ENCODE measurements around the gene KCNG4. TPM values are rescaled to one million over a fixed set of nuclear protein-coding genes. Genes with fewer than 3 reads are reported as not detected.

The KCNG4 gene
- total and polyA plus RNA-seq, 7 experiments from 2014 or later, result not detected

DNA sequence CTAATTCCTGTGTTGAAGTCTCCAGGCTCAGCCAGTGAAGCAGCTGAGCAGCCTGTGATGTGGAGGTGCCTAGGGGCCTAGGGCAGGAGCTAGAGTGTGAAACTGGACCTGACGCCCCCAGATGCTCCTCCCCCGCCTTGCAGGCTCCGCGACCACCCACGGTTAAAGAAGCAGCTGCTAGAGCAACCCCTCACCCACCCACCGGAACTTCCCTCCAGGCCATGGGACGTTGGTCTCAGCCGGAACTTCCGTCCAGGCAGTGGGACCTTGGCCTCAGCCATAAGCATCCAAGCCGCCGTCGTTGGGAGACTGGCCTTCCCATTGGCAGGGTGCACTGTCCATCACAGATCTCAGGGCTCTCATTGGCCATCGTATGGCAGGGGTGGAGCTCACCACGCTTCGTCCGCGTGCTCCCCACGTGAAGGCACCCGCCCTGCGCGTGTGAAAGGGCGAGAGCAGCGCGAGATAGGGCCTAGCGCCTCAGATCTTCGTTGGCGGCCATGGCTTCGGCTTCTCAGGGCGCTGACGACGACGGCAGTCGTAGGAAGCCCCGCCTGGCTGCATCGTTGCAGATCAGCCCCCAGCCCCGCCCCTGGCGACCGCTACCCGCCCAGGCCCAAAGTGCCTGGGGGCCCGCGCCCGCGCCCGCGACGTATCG lies 49.0 kb downstream of the KCNG4 start, which contains the start of gene ADAD2:
ADAD2 (plus strand) TSS at position 427 of the 658 bp plus-strand sequence; CDS start at position 501, 74 bp downstream.
- CTCF ChIA-PET, result no interaction called here
- peaks cover 0 to 22% of the 10 kb centered on the region in 2 donors for H3K4me1 ChIP-seq (ENCODE audit: control insufficient read depth in 2 of 2, insufficient read depth in 2 of 2, low read length in 2 of 2)
- H3K36me3 Mint-ChIP-seq, result no peaks in the 10 kb centered on the region
- H3K36me3 ChIP-seq (ENCODE audit: control insufficient read depth in 2 of 3, insufficient read depth in 3 of 3, low read length in 3 of 3), result peaks cover 0 to 5% (median 0%) of the 10 kb centered on the region in 3 experiments
- H3K27me3 Mint-ChIP-seq, result no peaks in the 10 kb centered on the region
- H3K4me3 Mint-ChIP-seq, result no peak within 1 kb of the TSS
- peaks cover 20 to 30% (median 25%) of the 10 kb centered on the region in 7 donors for H3K4me1 Mint-ChIP-seq
- POLR2A ChIA-PET, result interaction anchor here (0.6 kb wide), 1 partner anchor 74 kb away, joined by 3 read pairs; no protein-coding TSS in a partner anchor
- no peak within 1 kb of the TSS for H3K4me3 ChIP-seq (ENCODE audit: low read length)
- ATAC-seq (no peak), DNase-seq (no peak)
- no peak within 1 kb of the TSS for H3K27ac ChIP-seq (ENCODE audit: low read depth, low read length)
- no peaks in the 10 kb centered on the region for H3K9me3 Mint-ChIP-seq
- no peaks in the 10 kb centered on the region for H3K9me3 ChIP-seq (ENCODE audit: control insufficient read depth in 2 of 3, low read length in 3 of 3)
- H3K27me3 ChIP-seq (ENCODE audit: control insufficient read depth in 2 of 2, insufficient read depth in 2 of 2, low read length in 2 of 2), result no peaks in the 10 kb centered on the region
- H3K27ac Mint-ChIP-seq, result no peak within 1 kb of the TSS
- intact Hi-C loops (cut with micrococcal nuclease), result loop anchor here in 1 of 2 donors (5.0 kb wide), 1 partner anchor 426 kb away; the partner anchor contains the start of gene COTL1

DNA sequence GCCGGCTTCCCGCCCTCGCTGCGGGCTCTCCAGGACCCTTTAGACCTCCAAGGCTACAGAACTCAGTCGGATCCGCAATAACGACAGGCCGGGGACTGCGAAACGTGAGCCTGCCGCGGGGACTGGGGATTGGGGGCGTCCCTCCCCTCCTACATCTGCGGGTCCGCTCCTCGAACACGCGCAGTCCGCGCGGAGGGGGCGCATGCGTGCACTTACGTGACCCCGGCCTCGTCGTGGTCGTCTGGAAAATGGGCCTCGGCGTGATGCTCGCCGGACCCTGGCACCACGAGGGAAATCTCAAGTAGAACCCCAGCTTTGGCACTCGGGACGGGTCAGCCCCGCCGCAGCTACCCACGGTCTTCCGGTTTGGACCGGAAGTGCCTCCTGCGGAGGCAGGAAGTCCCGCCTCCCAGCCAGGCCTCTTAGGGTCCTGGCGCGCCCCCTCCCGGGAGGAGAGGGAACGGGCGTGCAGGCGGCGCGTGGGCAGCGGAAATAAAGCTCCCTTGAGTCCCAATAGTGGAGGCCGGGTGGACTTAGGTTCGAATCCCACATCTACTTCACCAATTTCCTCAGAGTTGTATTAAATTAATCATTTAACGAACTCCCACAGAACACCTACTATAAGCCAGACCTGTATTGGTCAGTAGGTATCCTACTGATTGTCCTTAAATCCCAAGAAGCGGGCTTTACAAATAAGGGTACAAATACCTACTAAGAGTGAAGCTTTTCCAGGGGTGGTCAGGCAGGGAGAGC lies 53.0 kb downstream of the KCNG4 start, which contains the start of gene TAF1C:
TAF1C (minus strand) TSS at position 373 of the 753 bp plus-strand sequence. CDS start 2,069 bp downstream, outside the sequence.
- peak within 1 kb of the TSS; percentile 89 to 94 (median 92) for H3K4me3 Mint-ChIP-seq
- POLR2A ChIA-PET, result interaction anchor here (0.8 to 1.2 kb wide), 4 partner anchors 49 to 304 kb away, joined by 3 to 6 read pairs (median 3); partner anchors contain the start of gene MBTPS1
- no peaks in the 10 kb centered on the region for H3K9me3 Mint-ChIP-seq

DNA sequence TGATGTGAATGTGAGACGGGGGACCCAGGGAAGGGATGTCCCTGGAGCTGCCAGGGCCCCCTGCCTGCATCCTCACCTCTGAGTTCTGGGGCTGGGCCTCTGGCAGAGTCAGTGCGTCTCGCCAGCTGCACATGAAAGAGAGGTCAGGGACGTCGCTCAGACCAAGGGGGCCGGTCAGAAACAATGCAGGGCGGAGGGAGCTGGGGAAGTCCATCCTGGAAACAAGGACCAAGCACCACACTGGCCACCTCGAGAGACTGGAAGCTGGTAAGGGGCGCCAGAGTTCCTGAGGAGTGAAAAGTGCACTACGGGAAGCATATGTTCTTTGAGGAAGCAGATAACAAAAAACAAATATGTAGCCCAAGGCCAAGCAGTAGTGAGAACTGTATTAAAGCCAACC lies 55.0 kb downstream of the KCNG4 start:
- Mint-ChIP-seq H3K9me3 (no peaks in the 10 kb centered on the region), H3K27ac (peak overlapping the region in 7 of 9 donors; percentile 24 to 95 (median 87)), H3K27me3 (no peaks in the 10 kb centered on the region), H3K36me3 (peaks cover 0 to 23% (median 5%) of the 10 kb centered on the region in 5 donors), H3K4me1 (peaks cover 22 to 29% (median 25%) of the 10 kb centered on the region in 7 donors), H3K4me3 (peak overlapping the region; percentile 74 to 94 (median 92))
- no peak overlapping the region for H3K4me3 ChIP-seq (ENCODE audit: low read length)
- no peaks in the 10 kb centered on the region for H3K27me3 ChIP-seq (ENCODE audit: control insufficient read depth in 2 of 2, insufficient read depth in 2 of 2, low read length in 2 of 2)
- POLR2A ChIA-PET, result no interaction called here
- DNase-seq, result no peak
- intact Hi-C loops (cut with micrococcal nuclease), result loop anchor here (5.0 to 10.0 kb wide), 3 partner anchors 287 to 843 kb away; partner anchors contain the start of genes MEAK7 (in 2 of the 2), KIAA0513 (in 1 of the 2) and MLYCD (in 1 of the 2)
- H3K4me1 ChIP-seq (ENCODE audit: control insufficient read depth in 2 of 2, insufficient read depth in 2 of 2, low read length in 2 of 2), result peaks cover 0 to 6% of the 10 kb centered on the region in 2 donors
- peaks cover 0 to 58% (median 9%) of the 10 kb centered on the region in 3 experiments for H3K36me3 ChIP-seq (ENCODE audit: control insufficient read depth in 2 of 3, insufficient read depth in 3 of 3, low read length in 3 of 3)
- H3K9me3 ChIP-seq (ENCODE audit: control insufficient read depth in 2 of 3, low read length in 3 of 3), result no peaks in the 10 kb centered on the region
- CTCF ChIA-PET, result interaction anchor here (1.4 kb wide), 1 partner anchor 10 kb away, joined by 4 read pairs; no protein-coding TSS in a partner anchor
- no peak overlapping the region for H3K27ac ChIP-seq (ENCODE audit: low read depth, low read length)
- ATAC-seq, result no peak

More for the DNA sequence above, 53.0 kb downstream of the KCNG4 start, which contains the start of gene TAF1C:
- Histone ChIP-seq H3K4me3 (ENCODE audit: low read length) (peak within 1 kb of the TSS; percentile 91), H3K4me1 (ENCODE audit: control insufficient read depth in 2 of 2, insufficient read depth in 2 of 2, low read length in 2 of 2) (peaks cover 0 to 6% of the 10 kb centered on the region in 2 donors), H3K36me3 (ENCODE audit: control insufficient read depth in 2 of 3, insufficient read depth in 3 of 3, low read length in 3 of 3) (peaks cover 0 to 37% (median 9%) of the 10 kb centered on the region in 3 experiments), H3K27me3 (ENCODE audit: control insufficient read depth in 2 of 2, insufficient read depth in 2 of 2, low read length in 2 of 2) (no peaks in the 10 kb centered on the region), H3K9me3 (ENCODE audit: control insufficient read depth in 2 of 3, low read length in 3 of 3) (no peaks in the 10 kb centered on the region), H3K27ac (ENCODE audit: low read depth, low read length) (peak within 1 kb of the TSS; percentile 80)
- ATAC-seq, result peak; percentile 99
- Mint-ChIP-seq H3K27me3 (no peaks in the 10 kb centered on the region), H3K36me3 (peaks cover 0 to 17% (median 5%) of the 10 kb centered on the region in 5 donors), H3K27ac (peak within 1 kb of the TSS; percentile 78 to 95 (median 91)), H3K4me1 (peaks cover 22 to 29% (median 25%) of the 10 kb centered on the region in 7 donors)
- intact Hi-C loops (cut with micrococcal nuclease), result loop anchor here (1.0 to 10.0 kb wide), 12 partner anchors 42 to 840 kb away; partner anchors contain the start of genes DNAAF1 (in 2 of the 2), HSBP1 (in 2 of the 2), HSDL1 (in 2 of the 2) and MBTPS1 (in 2 of the 2)
- CTCF ChIA-PET, result interaction anchor here (0.5 to 1.4 kb wide), 9 partner anchors 70 to 1430 kb away, joined by 3 to 31 read pairs (median 3); partner anchors contain the start of gene MBTPS1
- peak; percentile 81 to 94 (median 87) for DNase-seq

DNA sequence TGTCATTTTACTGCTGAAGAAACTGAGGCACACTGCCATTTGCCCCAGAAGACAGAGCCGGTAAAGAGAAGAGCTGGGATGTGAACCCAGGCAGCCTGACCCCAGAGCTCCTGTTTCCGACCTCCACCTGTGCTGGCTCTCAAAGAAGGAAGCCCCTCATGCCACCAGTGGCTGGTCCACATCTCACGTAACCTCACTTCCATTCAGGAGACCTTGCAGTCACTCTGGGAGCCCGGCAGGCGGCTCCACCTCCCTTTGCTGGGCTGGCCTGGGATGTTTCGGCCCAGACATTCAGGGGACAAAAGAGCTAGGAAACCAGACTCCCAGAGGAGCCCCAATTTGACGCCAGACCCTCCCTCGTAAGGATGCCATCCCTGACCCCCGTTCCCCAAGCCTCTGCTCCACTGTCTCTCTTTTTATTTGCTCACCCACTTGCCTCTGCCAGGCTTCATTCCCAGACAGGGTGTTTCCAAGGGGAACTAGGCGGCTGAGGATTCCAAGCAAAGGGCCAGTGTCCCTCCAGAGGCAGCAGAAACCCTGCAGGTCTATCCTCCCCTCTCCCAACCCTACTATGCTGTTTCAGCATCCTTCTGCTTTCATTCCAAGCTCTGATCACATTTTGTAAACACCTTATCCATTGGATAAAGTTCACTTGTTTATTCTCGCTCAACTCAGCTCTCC lies 55.8 kb downstream of the KCNG4 start:
- no peak overlapping the region for H3K4me3 ChIP-seq (ENCODE audit: low read length)
- no peak overlapping the region for H3K27ac ChIP-seq (ENCODE audit: low read depth, low read length)
- peaks cover 22 to 29% (median 25%) of the 10 kb centered on the region in 7 donors for H3K4me1 Mint-ChIP-seq
- H3K4me1 ChIP-seq (ENCODE audit: control insufficient read depth in 2 of 2, insufficient read depth in 2 of 2, low read length in 2 of 2), result peaks cover 0 to 6% of the 10 kb centered on the region in 2 donors
- no peaks in the 10 kb centered on the region for H3K27me3 Mint-ChIP-seq
- no peaks in the 10 kb centered on the region for H3K9me3 ChIP-seq (ENCODE audit: control insufficient read depth in 2 of 3, low read length in 3 of 3)
- H3K36me3 ChIP-seq (ENCODE audit: control insufficient read depth in 2 of 3, insufficient read depth in 3 of 3, low read length in 3 of 3), result peaks cover 0 to 65% (median 9%) of the 10 kb centered on the region in 3 experiments
- peak overlapping the region in 3 of 10 donors; percentile 4 to 16 (median 15) for H3K4me3 Mint-ChIP-seq
- peaks cover 0 to 23% (median 5%) of the 10 kb centered on the region in 5 donors for H3K36me3 Mint-ChIP-seq
- no peaks in the 10 kb centered on the region for H3K27me3 ChIP-seq (ENCODE audit: control insufficient read depth in 2 of 2, insufficient read depth in 2 of 2, low read length in 2 of 2)
- H3K27ac Mint-ChIP-seq, result peak overlapping the region in 3 of 9 donors; percentile 32 to 62 (median 33)
- no peaks in the 10 kb centered on the region for H3K9me3 Mint-ChIP-seq
- POLR2A ChIA-PET, result no interaction called here
- CTCF ChIA-PET, result interaction anchor here (1.4 kb wide), 1 partner anchor 9 kb away, joined by 4 read pairs; no protein-coding TSS in a partner anchor
- intact Hi-C loops (cut with micrococcal nuclease), result loop anchor here (10.0 kb wide), 1 partner anchor 321 kb away; the partner anchor contains the start of gene MEAK7 (in 2 of the 2)
- no peak for ATAC-seq
- no peak for DNase-seq

DNA sequence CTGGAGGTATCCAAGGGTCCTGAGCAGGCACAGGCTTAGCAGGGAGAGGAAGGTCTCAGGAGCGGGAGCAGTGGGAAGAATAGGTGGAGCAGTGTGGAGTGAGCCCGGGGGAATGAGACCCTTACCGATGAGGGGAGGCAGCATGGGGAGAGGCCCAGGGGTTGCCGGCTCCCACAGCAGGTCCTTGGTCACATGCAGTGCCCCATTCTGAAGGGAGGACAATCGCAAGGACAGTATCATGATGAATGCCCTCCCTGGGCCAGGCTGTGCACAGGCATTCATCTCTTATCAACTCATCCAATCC lies 56.3 kb downstream of the KCNG4 start:
- Mint-ChIP-seq H3K9me3 (no peaks in the 10 kb centered on the region), H3K36me3 (peaks cover 0 to 23% (median 5%) of the 10 kb centered on the region in 5 donors), H3K27me3 (no peaks in the 10 kb centered on the region), H3K4me1 (peaks cover 22 to 29% (median 25%) of the 10 kb centered on the region in 7 donors), H3K27ac (peak overlapping the region in 1 of 9 donors; percentile 42), H3K4me3 (peak overlapping the region in 1 of 10 donors; percentile 4)
- Histone ChIP-seq H3K4me1 (ENCODE audit: control insufficient read depth in 2 of 2, insufficient read depth in 2 of 2, low read length in 2 of 2) (peaks cover 0 to 6% of the 10 kb centered on the region in 2 donors), H3K27me3 (ENCODE audit: control insufficient read depth in 2 of 2, insufficient read depth in 2 of 2, low read length in 2 of 2) (no peaks in the 10 kb centered on the region), H3K36me3 (ENCODE audit: control insufficient read depth in 2 of 3, insufficient read depth in 3 of 3, low read length in 3 of 3) (peaks cover 0 to 70% (median 9%) of the 10 kb centered on the region in 3 experiments), H3K27ac (ENCODE audit: low read depth, low read length) (no peak overlapping the region), H3K4me3 (ENCODE audit: low read length) (no peak overlapping the region), H3K9me3 (ENCODE audit: control insufficient read depth in 2 of 3, low read length in 3 of 3) (no peaks in the 10 kb centered on the region)
- ATAC-seq (no peak), DNase-seq (no peak)
- POLR2A ChIA-PET, result no interaction called here
- CTCF ChIA-PET, result no interaction called here
- intact Hi-C loops (cut with micrococcal nuclease), result loop anchor here (10.0 kb wide), 1 partner anchor 321 kb away; the partner anchor contains the start of gene MEAK7 (in 2 of the 2)

All from naive thymus-derived CD4-positive, alpha-beta T cell (primary cell).